Measurements from ENCODE around the gene SSH2.

The SSH2 gene

GRCh38 chr17:29698019-29698777 is 231.8 kb downstream of the SSH2 start:
- no peak for DNase-seq (ENCODE audit: low read depth)
- no peak for TF ChIP-seq CTCF (IDR thresholded peaks at IDR 0.05; ENCODE audit: control insufficient read depth, insufficient read depth, low read depth, low read length, missing control alignments)
- no peak overlapping the region for H3K4me3 ChIP-seq (ENCODE audit: control insufficient read depth, low read depth, low read length)

GRCh38 chr17:29697371-29697770 is 232.7 kb downstream of the SSH2 start:
- TF ChIP-seq CTCF (IDR thresholded peaks at IDR 0.05; ENCODE audit: control insufficient read depth, insufficient read depth, low read depth, low read length, missing control alignments): no peak
- no peak overlapping the region for H3K4me3 ChIP-seq (ENCODE audit: control insufficient read depth, low read depth, low read length)
- no peak for DNase-seq (ENCODE audit: low read depth)

GRCh38 chr17:29694918-29695563 is 235.0 kb downstream of the SSH2 start:
- no peak for DNase-seq (ENCODE audit: low read depth)
- no peak for TF ChIP-seq CTCF (IDR thresholded peaks at IDR 0.05; ENCODE audit: control insufficient read depth, insufficient read depth, low read depth, low read length, missing control alignments)
- no peak overlapping the region for H3K4me3 ChIP-seq (ENCODE audit: control insufficient read depth, low read depth, low read length)

GRCh38 chr17:29693751-29694150 is 236.3 kb downstream of the SSH2 start:
- H3K4me3 ChIP-seq (ENCODE audit: control insufficient read depth, low read depth, low read length): no peak overlapping the region
- no peak for TF ChIP-seq CTCF (IDR thresholded peaks at IDR 0.05; ENCODE audit: control insufficient read depth, insufficient read depth, low read depth, low read length, missing control alignments)
- DNase-seq (ENCODE audit: low read depth): no peak

- H3K4me3 ChIP-seq (ENCODE audit: control insufficient read depth, low read depth, low read length): no peak overlapping the region
- TF ChIP-seq CTCF (IDR thresholded peaks at IDR 0.05; ENCODE audit: control insufficient read depth, insufficient read depth, low read depth, low read length, missing control alignments): no peak
- DNase-seq (ENCODE audit: low read depth): no peak
Measured at GRCh38 chr17:29687596-29687995, 242.4 kb downstream of the SSH2 start.

- DNase-seq (ENCODE audit: low read depth): no peak
Measured at GRCh38 chr17:29686993-29687590, 242.9 kb downstream of the SSH2 start.

More at GRCh38 chr17:29686993-29687590, 242.9 kb downstream of the SSH2 start:
- TF ChIP-seq CTCF (IDR thresholded peaks at IDR 0.05; ENCODE audit: control insufficient read depth, insufficient read depth, low read depth, low read length, missing control alignments): no peak
- H3K4me3 ChIP-seq (ENCODE audit: control insufficient read depth, low read depth, low read length): no peak overlapping the region
